Left forelimb (tissue), 1 donor: Measurements from ENCODE around the gene LINC01488.

ENCODE experiments used
- DNase-seq: peaks from one replicate; pipeline ENCODE4 v3.0.0-alpha.2; 2018; ENCODE audit warnings: low spot score

The LINC01488 gene

DNA sequence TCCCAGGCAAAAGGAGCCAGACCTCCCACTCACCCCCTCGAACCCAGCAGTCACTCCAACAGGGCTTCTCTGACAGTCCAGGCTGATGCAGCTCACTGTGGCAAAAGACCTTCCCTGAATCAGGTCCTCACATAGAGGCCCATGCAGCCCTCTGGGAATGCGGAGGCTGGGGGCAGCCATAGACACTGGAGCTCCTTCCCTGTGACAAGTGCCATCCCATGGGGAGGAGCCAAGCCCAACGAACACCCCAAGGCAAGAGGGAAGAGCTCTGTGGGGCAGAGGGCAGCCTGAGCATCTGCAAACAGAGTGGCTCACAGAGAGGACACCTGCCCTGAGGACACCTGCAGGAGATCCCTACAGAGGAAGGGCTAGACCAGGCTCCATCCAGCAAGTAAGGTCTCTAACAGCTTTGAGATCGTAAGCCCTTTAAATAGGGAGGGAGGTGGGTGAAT is at the start of gene LINC01488:
Gene LINC01488 (plus strand): TSS at position 271 of the 452 bp plus-strand sequence.
- DNase-seq: no peak

DNA sequence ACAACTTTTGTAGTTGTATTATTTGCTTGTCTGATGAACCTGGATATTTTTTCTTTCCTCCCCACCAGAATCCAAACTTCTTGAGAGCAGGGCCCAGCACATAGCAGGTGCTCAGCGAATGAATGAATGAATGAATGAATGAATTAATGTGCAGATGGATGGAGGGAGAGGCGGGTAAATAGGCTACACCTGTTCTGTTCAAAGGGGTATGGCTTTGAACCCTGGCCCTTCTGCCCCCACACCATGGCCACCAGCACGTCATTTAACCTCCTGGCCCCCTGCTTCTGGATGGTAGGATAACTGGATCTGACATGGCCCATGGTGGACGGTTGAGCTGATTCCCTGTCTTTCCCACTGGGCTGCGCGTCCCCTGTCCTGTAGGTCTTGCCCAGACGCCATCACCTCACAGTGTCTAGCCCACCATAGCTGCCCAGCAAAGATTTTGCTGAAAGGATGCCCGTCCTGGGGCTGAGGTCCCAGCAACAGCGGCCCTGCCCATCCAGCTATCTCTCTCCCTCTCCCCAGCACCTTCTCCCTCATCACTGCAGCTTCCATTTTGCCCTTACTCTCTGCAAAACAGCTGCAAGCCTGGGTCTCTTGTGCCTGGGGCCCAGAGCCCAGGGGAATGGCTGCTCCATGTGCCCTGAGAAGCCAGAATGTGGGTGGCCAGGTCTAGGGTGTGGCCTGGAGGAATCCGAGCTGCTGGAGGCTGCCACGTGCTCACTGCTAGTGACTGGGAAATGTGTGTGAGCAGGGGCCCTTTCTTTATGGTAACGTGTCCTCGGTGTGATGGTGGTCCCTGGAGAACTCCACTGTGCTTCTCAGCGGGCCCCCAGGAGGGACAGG is 49.3 kb upstream of the LINC01488 start:
- DNase-seq: no peak

DNA sequence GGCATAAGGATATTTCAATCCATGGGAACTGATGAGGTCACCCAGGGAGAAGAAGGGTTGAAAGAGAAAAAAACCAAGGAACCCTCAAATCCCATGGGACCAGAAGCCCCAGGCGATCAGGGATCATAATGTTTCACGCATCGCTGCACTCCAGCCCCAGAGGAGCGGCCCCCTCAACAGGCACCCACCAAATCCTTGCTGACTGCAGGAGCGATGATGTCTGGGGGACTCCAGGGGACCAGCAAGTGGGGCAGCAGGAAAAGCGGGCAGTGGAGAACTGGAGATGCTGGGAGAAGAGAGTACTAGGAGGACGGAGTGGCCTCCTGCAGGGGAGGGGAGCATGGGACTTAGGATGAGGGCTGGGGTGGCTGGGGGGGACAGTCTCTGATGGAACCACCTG is 47.7 kb upstream of the LINC01488 start:
- DNase-seq: no peak

- DNase-seq: no peak
These were observed 47.0 kb upstream of the LINC01488 start for GRCh38 chr11:69434471-69434931.

- no peak for DNase-seq
These were observed 46.1 kb upstream of the LINC01488 start for GRCh38 chr11:69435161-69435986.

- no peak for DNase-seq
These were observed 45.2 kb upstream of the LINC01488 start for GRCh38 chr11:69436041-69436982.

GRCh38 chr11:69437001-69437875 is 44.2 kb upstream of the LINC01488 start:
- no peak for DNase-seq

DNA sequence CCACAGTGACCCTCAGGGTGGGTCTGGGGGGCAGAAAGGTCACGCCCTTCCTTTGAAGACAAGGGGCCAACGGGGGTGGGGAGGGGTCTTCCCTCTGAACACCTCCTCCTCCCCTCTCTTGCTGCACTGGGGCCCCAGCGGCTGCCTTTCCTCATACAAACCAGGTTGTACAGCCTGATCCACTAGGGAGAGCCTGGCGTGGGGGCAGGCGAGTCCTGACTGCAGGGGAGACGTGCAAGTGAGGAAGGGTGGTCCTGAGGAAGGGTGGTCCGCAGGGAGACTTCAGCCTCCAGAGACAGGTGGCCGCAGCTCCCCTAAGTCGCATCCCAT is 43.6 kb upstream of the LINC01488 start:
- DNase-seq: no peak

GRCh38 chr11:69438286-69438920 is 43.1 kb upstream of the LINC01488 start:
- DNase-seq: no peak

DNA sequence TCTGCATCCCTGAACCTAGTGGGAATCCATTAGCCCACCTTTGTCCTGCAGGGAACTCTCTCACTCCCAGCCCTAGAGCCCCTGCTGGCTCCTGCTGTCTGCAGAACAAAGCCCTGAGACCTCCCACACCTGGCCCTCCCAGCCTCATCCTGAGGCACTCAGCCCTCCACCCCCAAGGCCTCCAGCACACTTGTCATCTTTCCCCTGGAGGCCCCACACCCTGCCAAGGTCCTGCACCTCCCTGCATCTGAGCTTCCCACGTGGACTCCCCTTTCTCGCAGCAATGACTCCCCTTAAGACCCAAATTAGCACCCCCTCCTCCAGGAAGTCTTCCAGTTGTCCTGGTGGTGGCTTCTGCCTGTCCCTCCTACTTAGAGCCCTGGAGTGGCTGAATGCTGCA is 42.3 kb upstream of the LINC01488 start:
- no peak for DNase-seq

GRCh38 chr11:69439651-69440464 is 41.6 kb upstream of the LINC01488 start:
- no peak for DNase-seq

- DNase-seq: no peak
These were observed 40.6 kb upstream of the LINC01488 start for GRCh38 chr11:69440876-69441275.

- DNase-seq: no peak
These were observed 39.3 kb upstream of the LINC01488 start for GRCh38 chr11:69442012-69442806.

GRCh38 chr11:69442807-69443137 is 38.7 kb upstream of the LINC01488 start:
- DNase-seq: peak; percentile 87

GRCh38 chr11:69443138-69443967 is 38.1 kb upstream of the LINC01488 start:
- peak; percentile 95 for DNase-seq

DNA sequence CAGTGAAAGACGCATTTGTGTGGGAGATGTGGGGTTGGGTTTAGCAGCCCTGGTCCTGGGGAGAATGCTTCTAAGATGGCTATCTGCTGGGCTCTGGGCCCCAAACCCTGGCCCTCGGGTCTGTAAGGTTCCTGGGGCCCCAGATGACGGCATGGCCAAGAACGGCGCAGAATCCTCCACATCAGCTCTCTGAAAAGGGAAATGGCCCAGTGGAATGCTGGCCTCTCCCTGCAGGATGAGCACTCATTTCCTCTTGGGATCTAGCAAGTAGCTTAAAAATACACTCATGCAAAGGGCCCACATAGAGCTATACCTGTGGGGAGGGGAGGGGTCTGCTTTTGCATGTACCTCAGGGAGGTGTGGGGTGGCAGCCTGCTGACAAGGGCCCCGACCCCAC is 37.5 kb upstream of the LINC01488 start:
- DNase-seq: no peak

DNA sequence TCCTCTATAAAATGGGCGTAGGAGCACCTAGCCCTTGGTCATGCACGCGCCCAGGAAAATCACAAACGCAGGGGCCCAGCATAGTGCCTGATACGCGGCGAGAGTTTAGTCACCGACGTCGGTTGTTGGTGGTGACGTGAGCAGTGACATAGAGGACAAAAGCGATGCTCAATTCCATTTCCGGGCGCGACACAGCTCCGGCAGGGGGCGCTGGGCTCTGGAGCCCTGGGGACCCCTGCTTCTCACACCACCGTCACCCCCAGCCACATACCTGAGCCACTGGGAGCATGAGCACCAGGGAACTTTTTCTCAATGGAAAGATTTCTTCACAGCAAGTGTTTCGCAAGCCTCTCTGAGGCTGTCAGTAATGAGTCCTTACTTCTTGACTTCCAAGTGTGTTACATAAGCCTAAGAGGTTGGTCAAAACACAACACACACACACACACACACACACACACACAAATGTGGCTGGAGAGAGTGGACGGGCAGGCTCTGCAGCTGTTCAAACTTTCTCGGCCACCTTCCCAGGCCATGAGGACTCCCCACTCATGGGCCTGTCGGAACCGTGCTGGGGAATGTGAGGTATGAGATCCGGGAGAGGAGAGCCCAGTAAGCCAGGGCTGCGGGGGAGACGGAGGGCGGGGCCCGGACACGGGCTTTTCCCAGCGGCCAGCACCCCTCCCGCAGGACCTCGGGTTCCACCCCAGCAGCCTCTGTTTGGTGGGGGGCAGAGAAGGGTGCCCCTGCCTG is 36.9 kb upstream of the LINC01488 start:
- no peak for DNase-seq
